ENCODE measurements around the gene OLFM2.
"Not testable (repeated sequence)": the region's sequence is repeated elsewhere in the genome, so short reads cannot be mapped to it uniquely, and the experiment has no call there.

OLFM2 gene

DNA sequence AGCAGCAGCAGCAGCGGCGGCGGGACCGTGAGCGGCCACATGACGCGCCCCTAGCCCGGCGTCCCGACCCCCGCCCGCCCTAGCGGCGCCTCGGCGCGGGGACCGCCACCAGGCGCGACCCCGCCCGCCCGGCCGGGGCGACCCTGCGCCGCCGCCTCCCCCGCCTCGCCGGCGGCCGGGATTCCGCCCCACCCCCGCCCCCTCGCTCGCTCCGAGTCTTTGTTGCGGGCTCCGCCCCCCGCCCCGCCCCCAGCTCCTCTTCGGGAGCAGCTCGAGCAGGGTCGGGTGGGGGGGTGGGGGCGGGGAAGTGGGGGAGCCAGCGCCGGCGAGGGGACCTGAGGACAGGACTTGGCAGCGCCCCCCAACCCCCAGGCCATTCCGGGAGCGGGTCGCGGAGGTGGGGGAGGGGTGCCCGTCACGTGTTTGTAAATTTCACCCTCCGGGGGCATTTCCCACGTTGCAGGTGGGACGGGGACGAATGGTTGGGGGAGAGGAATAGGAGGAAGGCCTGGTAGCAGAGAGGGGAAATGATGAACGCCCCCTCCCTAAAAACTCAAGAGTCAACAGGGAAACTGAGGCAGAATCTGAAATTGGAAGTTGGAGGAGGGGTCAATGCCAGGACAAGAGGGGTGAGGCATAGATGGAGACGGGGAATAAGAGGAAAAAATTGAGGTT is at the start of gene OLFM2:
TSS of gene OLFM2 (minus strand) at position 190 of the 675 bp plus-strand sequence. CDS start at position 41, 149 bp downstream.
- no peak for DNase-seq (ENCODE audit: low spot score)

DNA sequence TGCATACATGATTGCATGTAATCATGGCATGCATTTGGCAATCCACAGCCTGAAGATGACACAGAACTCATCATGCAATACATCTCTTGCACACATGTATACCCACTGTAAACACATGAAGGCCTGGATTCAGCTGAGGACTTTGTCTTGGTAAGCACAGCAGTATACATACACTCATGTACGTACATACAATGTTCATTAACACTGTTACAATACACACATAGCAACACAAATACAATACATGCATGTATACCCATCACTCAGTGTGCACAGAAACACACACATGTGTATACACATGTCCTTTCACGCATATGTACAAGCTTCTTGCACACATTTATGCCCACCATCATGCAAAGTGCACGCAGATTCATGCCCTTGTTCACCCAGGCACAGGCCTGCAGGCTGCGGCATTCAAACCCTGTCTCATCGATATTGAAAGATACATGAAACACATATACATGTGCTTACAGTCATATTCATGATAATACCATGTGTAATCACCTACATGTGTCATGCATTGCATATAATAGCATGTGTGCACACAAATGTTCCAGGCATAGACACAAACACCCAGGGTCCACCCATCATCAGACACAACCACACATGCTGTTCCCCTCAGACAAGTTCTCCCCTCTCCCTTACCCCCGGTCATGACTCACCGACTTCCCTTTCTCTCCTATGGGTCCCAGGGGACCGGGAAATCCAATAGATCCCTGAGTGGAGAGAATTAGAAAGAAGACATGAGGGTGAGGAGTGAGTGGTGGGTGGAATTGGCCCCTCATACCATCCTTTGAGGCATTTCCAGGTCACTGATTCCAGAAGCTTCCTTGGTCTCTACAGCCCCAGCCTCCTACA is 45.3 kb upstream of the OLFM2 start:
- DNase-seq (ENCODE audit: low spot score) = peak; percentile 44

- DNase-seq (ENCODE audit: low spot score) = no peak
Measured at GRCh38 chr19:9972103-9972502, 35.8 kb upstream of the OLFM2 start.

DNA sequence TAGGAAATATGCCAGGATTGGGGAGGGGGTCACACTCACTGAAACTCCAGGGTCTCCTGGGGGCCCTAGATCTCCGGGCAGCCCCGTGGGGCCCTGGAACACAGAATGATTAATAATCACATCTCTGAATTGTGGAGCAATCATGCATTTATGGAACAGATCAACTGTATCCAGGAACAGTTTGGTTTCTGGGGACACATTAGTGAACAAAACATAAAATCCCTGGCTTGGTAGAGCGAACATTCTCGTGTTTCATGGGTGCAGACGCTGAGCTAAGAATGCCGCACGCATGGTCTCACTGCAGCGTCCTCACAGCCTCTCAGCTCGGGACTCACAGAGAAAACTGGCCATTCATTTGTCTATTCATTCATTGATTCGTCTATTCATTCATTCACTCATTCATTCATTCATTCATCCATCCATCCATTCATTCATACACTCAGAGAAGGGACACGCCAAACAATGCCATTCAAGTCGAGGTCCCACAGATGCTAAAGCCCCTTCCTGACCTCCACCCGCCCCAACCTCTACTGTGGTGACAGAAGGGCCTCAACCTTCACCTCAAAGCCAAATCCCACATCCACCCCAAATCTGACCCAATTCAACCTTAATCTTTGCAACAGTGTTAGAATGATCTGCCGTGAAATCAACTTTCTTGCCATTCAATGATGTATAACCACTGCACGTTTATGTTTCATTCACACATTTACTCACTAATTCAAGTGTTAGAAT is 35.0 kb upstream of the OLFM2 start:
- DNase-seq (ENCODE audit: low spot score) = no peak

DNA sequence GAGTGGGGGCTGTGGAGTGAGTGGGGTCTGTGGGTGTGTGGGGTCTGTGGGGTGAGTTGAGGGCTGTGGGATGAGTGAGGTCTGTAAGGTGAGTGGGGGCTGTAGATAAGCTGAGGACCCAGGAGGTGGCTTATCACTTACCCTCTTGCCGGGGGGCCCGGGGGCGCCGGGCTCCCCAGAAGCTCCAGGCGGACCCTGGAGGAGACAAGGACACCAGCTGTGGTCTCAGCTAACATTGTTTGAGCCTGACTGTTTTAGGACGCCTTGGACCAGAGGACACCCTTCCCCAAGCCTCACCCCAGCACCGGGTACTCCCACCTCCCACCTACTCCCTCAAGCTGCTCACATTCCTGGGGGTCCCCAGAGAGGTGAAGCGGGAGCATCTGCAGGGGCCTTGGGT is 34.2 kb upstream of the OLFM2 start:
- DNase-seq (ENCODE audit: low spot score) = no peak

- no peak for DNase-seq (ENCODE audit: low spot score)
Measured at GRCh38 chr19:9969688-9969975, 33.3 kb upstream of the OLFM2 start.

GRCh38 chr19:9968820-9969687 is 32.7 kb upstream of the OLFM2 start:
- no peak for DNase-seq (ENCODE audit: low spot score)

DNA sequence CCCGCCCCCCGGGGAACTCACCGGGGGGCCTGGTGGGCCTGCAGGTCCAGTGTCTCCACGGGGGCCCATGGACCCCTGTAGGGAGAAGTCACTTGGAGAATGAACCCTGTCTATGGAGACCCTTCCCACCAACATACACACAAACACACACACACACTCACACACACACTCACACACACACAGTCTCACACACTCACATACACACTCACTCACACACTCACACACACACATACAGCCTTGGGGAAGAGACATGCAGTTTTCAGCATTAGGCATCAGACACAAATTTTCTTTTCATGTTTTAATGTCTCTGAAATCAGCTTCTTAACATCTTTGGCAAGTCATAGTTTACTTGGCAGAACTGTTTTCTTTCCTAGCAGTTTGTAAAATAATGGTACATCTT is 31.0 kb upstream of the OLFM2 start:
- no peak for DNase-seq (ENCODE audit: low spot score)

DNA sequence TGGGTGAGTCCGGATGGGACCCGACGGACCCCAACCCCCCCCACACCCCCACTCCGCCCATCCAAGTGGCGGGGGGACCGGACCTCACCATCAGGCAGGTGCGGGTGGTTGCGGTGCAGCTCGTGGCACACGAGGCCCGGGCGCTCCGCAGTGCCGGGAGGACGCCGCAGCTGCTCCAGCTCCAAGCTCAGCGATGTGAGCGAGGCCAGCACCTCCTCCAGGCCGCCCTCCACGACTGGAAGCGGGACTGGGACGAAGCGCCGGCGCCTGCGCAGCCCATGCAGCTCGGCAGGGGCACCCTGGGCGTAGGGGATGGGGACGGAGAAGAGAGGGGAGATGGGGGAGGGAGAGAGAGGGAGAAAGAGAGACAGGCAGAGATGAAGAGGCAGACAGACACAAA is 30.1 kb upstream of the OLFM2 start:
- DNase-seq (ENCODE audit: low spot score) = no peak

DNA sequence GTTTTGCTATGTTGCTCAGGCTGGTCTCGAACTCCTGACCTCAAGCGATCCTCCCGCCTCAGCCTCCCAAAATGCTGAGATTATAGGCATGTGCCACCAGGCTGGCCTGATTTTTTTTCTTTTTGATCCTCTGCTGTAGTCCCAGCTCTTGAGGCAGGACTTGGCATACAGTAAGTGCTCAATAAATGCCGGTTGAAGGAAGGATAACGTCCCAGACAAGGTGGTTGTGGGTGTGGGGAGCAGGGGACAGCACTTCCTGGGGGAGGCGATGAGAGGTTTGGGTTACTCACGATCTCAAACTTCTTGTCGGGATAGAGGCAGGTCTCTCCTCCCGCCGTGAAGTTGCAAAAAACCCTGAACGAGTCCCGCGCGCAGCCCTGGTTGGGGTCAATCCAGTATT is 29.7 kb upstream of the OLFM2 start:
- no peak for DNase-seq (ENCODE audit: low spot score)

DNA sequence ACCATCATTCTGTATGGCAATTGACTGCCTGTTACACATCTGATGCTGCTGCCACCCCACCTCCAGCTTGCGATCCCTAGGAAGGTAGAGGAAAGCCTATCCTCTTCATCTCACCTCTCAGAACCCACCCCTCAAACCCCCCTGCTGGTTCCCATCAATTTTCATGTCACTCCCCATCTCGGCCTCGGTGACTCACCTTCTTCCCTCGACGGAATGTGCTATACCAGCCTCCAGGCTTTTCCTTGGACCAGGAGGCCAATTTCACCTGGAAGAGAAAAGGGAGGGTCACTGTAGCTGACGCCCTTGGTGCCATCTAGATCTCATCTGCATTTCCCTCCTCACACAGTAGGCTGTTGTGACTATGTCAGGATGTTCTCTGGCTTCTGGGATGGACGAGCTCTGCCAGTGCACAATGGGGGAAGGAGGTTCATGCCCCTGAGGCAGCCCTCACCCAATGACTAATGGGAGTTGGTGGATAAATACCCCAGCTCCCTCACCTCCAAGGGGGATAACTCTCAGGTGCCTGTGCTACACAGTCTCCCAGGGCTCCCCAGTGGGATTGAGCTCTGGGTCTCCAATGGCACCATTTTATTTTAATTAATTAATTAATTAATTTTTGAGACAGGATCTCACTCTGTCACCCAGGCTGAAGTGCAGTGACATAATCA is 26.4 kb upstream of the OLFM2 start:
- no peak for DNase-seq (ENCODE audit: low spot score)

DNA sequence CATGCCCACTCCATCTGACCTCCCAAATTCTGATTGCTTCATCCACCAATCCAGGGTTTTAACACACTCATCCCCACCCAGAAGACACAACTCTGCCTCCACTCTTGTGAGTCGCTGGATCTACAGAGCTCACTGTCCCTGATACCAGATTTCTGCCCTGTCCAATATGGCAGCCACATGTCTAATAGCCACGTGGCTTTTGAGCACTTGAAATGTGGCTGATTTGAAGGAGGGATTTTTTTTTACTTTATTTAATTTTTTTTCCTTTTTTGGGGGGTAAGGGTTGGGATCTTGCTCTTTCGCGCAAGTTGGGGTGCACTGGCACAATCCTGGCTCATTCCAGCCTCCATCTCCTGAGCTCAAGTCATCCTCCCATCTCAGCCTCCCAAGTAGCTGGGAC is 24.8 kb upstream of the OLFM2 start:
- DNase-seq (ENCODE audit: low spot score) = no peak

DNA sequence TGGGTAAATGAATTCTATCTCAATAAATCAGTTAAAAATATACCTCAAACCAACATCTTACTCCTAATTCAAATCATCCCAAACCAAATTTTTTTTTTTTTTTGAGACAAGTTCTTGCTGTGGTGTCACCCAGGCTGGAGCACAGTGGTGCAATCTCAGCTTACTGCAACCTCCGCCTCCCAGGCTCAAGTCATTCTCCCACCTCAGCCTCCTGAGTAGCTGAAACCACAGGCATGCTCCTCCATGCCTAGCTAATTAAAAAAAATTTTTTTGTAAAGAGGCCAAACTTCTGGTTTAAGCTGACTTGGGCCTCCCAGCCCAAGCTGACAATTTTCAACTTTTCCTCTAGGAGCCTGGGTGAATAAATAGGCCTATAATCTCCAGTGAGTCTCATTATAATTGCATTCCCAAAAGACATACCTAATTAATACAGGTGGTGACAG is 22.1 kb upstream of the OLFM2 start:
- DNase-seq (ENCODE audit: low spot score) = peak; percentile 87

- no peak for DNase-seq (ENCODE audit: low spot score)
Measured at GRCh38 chr19:9956956-9957355, 20.6 kb upstream of the OLFM2 start.

DNA sequence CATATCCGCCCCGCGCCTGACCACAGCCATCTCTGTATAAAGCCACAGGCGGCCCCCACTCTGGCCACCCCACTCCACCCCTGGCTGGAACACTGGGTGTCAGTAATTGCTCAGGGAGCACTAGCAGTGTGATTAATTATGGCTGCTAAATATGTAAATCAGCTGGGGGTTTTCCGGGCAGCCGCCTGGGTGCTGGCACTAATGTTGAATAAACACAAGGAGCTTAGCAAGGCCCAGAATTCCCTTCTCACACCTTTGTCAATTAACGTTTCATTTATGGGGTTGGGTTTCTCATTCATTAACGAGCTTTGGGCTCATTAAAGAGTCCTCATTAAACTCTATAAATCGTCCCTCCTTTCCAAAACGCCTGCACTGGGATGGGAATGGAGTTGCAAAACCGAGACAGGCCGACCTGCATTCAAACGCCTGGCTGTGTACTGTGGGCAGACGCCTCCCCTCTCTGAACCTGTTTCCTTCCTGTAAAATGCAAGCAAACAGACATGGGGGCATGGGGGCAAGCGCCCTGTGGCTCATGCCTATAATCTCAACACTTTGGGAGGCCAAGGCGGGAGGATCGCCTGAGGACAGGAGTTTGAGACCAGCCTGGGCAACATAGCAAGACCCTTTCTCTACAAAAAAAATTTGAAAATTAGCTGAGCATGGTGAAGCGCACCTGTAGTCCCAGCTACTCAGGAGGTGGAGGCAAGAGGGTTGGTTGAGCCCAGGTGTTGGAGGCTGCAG is 17.7 kb upstream of the OLFM2 start:
- no peak for DNase-seq (ENCODE audit: low spot score)

DNA sequence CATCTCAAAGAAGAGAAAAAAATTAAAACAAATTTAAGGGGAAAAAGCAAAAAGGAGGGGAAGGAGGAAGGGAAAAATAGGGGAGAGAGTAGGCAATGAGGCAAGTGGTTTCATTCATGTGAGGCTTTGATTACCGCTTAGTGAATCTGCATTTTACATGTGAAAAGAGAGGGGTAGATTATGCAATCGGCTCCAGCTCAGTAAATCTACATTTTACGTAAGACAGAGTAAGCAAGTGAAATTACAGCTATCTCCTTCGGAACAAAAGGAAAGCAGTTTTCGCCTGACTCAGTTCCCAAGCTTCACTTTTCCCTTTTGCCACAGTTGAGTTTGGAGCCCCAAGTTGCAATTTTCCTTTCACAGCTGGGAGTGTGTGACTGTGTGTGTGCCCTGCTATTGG is 16.0 kb upstream of the OLFM2 start:
- no peak for DNase-seq (ENCODE audit: low spot score)

GRCh38 chr19:9947441-9947840 is 11.1 kb upstream of the OLFM2 start:
- DNase-seq (ENCODE audit: low spot score) = no peak

DNA sequence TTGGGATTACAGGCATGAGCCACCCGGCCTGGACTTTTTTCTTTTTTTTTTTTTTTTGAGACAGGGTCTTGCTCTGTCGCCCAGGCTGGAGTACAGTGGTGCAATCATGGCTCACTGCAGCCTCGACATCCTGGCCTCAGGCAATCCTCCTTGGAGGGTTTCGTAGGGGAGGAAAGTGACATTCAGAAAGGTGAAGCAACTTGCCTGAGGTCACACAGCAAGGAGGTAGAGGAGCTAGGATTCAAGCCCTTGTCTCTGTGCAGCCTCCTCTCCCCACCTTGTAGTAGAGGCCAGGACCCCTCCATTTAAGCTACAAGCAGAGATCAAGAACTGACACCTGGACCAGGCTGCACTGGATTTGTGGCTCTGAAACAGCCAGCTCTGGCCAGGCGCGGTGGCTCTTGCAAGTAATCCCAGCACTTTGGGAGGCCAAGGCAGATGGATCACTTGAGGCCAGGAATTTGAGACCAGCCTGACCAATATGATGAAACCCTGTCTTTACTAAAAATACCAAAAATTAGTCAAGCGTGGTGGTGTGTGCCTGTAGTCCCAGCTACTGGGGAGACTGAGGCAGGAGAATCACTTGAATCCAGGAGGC is 10.3 kb upstream of the OLFM2 start:
- DNase-seq (ENCODE audit: low spot score) = not testable (repeated sequence)

DNA sequence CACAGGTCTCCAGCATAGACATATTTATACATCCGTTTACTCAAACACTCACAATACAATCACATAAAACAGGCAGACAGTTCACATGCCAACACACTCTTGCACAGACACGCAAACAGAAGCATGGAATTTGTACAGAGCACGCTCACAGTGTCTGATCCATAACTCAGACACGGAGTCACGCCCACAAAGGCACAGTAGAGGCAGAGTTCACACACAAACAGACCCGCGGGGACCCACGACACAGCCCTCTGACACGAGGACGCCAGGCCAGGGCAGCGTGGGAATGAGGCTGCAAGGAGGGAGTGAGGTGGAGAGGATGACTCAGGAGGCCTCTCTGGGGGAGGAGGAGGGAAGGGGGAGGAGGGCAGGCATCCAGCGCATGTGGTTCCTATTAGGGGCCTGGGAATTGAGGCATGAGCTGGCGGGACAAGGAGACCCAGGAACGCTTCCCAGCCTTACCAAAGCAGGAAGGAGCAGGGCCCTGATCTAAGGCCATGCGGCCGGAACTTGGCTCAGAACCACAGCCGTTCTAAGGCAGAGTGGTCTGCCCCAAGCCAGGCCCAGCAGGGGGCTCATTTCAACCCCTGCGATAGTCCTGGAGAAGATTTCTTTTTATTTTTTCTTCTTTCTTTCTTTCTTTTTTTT is 9.1 kb upstream of the OLFM2 start:
- DNase-seq (ENCODE audit: low spot score) = peak; percentile 96

GRCh38 chr19:9943744-9944143 is 7.4 kb upstream of the OLFM2 start:
- no peak for DNase-seq (ENCODE audit: low spot score)
